22Rv1 (cell line): ENCODE results near the gene ALG12.

Experiments
- H3K27ac ChIP-seq: fragments of 450-650 bp; 2 replicates; pipeline ENCODE4 v1.5.1; 2017
- CTCF ChIP-seq: fragments of 450-650 bp; IDR thresholded peaks from 2 replicates; pipeline ENCODE4 v1.5.1; 2017; ENCODE audit warnings: mild to moderate bottlenecking
- ZFX ChIP-seq: fragments of 450-650 bp; IDR thresholded peaks from 2 replicates; pipeline ENCODE4 v1.6.1; 2017; ENCODE audit warnings: antibody characterized with exemption, borderline replicate concordance

The ALG12 gene

GRCh38 chr22:49915610-49916009 lies 2.6 kb downstream of the ALG12 start:
- TF ChIP-seq ZFX, result no peak
- no peak for TF ChIP-seq CTCF
- no peak overlapping the region for H3K27ac ChIP-seq

DNA sequence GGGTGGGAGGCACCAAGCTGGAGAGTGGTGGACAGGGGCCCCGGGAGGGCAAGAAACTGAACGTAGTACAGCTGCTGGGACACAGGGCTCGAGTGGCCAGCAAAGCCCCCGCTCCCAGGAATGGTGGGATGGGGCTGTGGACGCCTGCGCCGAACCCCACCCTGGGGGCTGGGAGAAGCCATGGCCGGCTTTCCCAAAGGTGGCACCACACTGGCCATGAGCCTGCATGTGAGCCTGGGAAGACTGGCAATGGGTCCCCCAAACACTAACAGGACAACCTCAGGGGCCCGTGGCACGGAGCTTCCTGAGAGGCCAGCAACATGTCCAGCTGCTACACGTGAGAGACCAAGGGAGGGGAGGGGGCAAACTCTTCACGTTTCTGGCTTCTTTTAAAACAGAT lies 4.0 kb downstream of the ALG12 start:
- H3K27ac ChIP-seq, result no peak overlapping the region
- no peak for TF ChIP-seq CTCF
- TF ChIP-seq ZFX, result no peak

DNA sequence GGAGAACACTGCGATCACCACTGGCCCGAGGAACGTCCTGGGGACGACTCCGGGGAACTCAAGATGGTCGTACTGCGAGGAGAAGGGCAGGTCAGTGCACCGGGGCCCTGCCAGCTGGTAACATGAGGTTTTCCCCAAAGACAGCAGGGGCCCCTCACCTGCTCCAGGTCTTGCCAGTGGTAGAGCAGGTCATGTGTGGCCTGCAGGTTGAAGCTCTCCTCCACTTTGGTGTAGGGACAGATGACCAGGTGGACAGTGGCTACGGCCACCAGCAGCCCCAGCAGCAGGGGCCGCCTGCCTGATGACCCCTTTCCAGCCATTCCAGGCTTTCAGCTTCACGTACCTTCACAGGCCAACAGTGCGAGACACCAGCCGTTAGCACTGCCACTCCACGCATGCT lies 4.8 kb downstream of the ALG12 start:
- TF ChIP-seq ZFX (no peak), CTCF (no peak)
- H3K27ac ChIP-seq, result no peak overlapping the region

DNA sequence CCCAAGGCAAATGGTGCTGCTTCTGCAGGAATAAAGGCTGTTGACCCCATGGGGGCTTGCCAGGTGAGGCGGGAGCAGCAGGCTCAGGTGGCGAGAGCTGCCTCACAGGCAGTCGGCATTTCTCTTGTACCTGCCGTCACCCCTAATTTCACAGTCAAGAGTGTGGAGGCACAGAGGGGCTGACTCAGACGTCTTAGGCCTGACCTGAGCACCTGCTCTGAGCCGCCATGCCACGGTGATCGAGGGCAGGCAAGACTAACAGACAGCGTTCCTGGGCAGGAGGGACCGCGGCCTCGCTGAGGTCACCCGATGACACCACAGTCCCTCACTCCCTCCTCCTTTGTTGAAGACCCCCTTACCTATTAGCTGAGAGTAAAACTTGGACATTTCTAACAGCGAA lies 5.2 kb downstream of the ALG12 start:
- TF ChIP-seq CTCF, result no peak
- no peak for TF ChIP-seq ZFX
- no peak overlapping the region for H3K27ac ChIP-seq

- TF ChIP-seq CTCF, result no peak
- H3K27ac ChIP-seq, result no peak overlapping the region
Measured at GRCh38 chr22:49911881-49912625, 6.2 kb downstream of the ALG12 start.

- no peak for TF ChIP-seq ZFX
- no peak for TF ChIP-seq CTCF
- no peak overlapping the region for H3K27ac ChIP-seq
Measured at GRCh38 chr22:49910229-49911155, 7.7 kb downstream of the ALG12 start.
